ENCODE data around the gene CDC25B. TPM values are rescaled to one million over a fixed set of nuclear protein-coding genes. Genes with fewer than 3 reads are reported as not detected.
"Not testable (repeated sequence)": the region's sequence is repeated elsewhere in the genome, so short reads cannot be mapped to it uniquely, and the experiment has no call there.

Gene CDC25B
- total and polyA plus RNA-seq, 2 donors (not counting 3 experiments of a cell fraction or from before 2014, with no cell fraction given) = 46.7 to 76.5 TPM

- H4K20me1 ChIP-seq (replicated peaks; ENCODE audit: control insufficient read depth, extremely low read depth, insufficient read depth, low read length) = no peaks in the 10 kb centered on the region
- TF ChIP-seq POLR2AphosphoS5 (IDR thresholded peaks at IDR 0.05; ENCODE audit: insufficient read depth, low read depth, low read length) (no peak), GATA2 (IDR thresholded peaks at IDR 0.05; ENCODE audit: insufficient read depth, insufficient read length, low read depth, low read length) (peak; percentile 67)
- no peak overlapping the region for H3K4me3 ChIP-seq (replicated peaks in 1 of 3; ENCODE audit: insufficient read depth in 1 of 3, low read depth in 1 of 3, low read length in 3 of 3)
- ChIA-PET CTCF (interaction anchor here (0.7 to 3.0 kb wide), 4 partner anchors 16 to 233 kb away, joined by 3 to 10 read pairs (median 4); no protein-coding TSS in a partner anchor), POLR2A (no interaction called here)
- no peak overlapping the region for H3K4me2 ChIP-seq (ENCODE audit: insufficient read depth, low read length)
- BruUV-seq (replicated peaks) = no TSS peak
- no peak overlapping the region for H3K9ac ChIP-seq (replicated peaks; ENCODE audit: extremely low read depth, insufficient read depth, low read length)
- intact Hi-C loops (cut with micrococcal nuclease) = loop anchor here (2.0 kb wide), 1 partner anchor 15 kb away; no protein-coding TSS in a partner anchor
- H3K9me1 ChIP-seq (replicated peaks; ENCODE audit: control insufficient read depth, extremely low read depth, insufficient read depth, low read length) = no peaks in the 10 kb centered on the region
- peak; percentile 44 for FAIRE-seq
- no peaks in the 10 kb centered on the region for H3K79me2 ChIP-seq (ENCODE audit: control insufficient read depth, insufficient read depth, low read length)
- no peak overlapping the region for H2AFZ ChIP-seq (ENCODE audit: low read depth, low read length)
- peak; percentile 46 for DNase-seq (ENCODE audit: low read depth, low spot score)
- dilution Hi-C loops (cut with MboI; ENCODE audit: extremely low pct_ligation_motif_present, low sequenced_read_pairs) = no loop called here
- peaks cover 2% of the 10 kb centered on the region for H3K4me1 ChIP-seq (ENCODE audit: control insufficient read depth, extremely low read depth, insufficient read depth, low read length)
- H3K27ac ChIP-seq (ENCODE audit: insufficient read depth, low read depth, low read length) = no peak overlapping the region
- no peaks in the 10 kb centered on the region for H3K9me3 ChIP-seq (replicated peaks; ENCODE audit: control insufficient read depth, insufficient read depth, low read length)
- no peaks in the 10 kb centered on the region for H3K36me3 ChIP-seq (ENCODE audit: control insufficient read depth in 2 of 2, extremely low read depth in 1 of 2, insufficient read depth in 2 of 2, low read length in 2 of 2)
- H3K27me3 ChIP-seq (ENCODE audit: control insufficient read depth in 2 of 2, insufficient read depth in 2 of 2, low read length in 2 of 2) = no peaks in the 10 kb centered on the region
Measured at GRCh38 chr20:3839328-3839727, 43.2 kb downstream of the CDC25B start.

GRCh38 chr20:3840201-3840600 is 44.1 kb downstream of the CDC25B start:
- CTCF ChIA-PET = interaction anchor here (0.8 to 3.0 kb wide), 3 partner anchors 15 to 232 kb away, joined by 3 to 10 read pairs (median 5); no protein-coding TSS in a partner anchor
- H3K4me3 ChIP-seq (replicated peaks in 1 of 3; ENCODE audit: insufficient read depth in 1 of 3, low read depth in 1 of 3, low read length in 3 of 3); H3K9me3 ChIP-seq (replicated peaks; ENCODE audit: control insufficient read depth, insufficient read depth, low read length); DNase-seq (ENCODE audit: low read depth, low spot score); BruUV-seq (replicated peaks); dilution Hi-C loops (cut with MboI; ENCODE audit: extremely low pct_ligation_motif_present, low sequenced_read_pairs); H3K27ac ChIP-seq (ENCODE audit: insufficient read depth, low read depth, low read length); H4K20me1 ChIP-seq (replicated peaks; ENCODE audit: control insufficient read depth, extremely low read depth, insufficient read depth, low read length); H3K4me2 ChIP-seq (ENCODE audit: insufficient read depth, low read length); H3K27me3 ChIP-seq (ENCODE audit: control insufficient read depth in 2 of 2, insufficient read depth in 2 of 2, low read length in 2 of 2); H3K9ac ChIP-seq (replicated peaks; ENCODE audit: extremely low read depth, insufficient read depth, low read length); POLR2A ChIA-PET; FAIRE-seq; intact Hi-C loops (cut with micrococcal nuclease); H3K9me1 ChIP-seq (replicated peaks; ENCODE audit: control insufficient read depth, extremely low read depth, insufficient read depth, low read length); H3K79me2 ChIP-seq (ENCODE audit: control insufficient read depth, insufficient read depth, low read length); H3K4me1 ChIP-seq (ENCODE audit: control insufficient read depth, extremely low read depth, insufficient read depth, low read length); H2AFZ ChIP-seq (ENCODE audit: low read depth, low read length); H3K36me3 ChIP-seq (ENCODE audit: control insufficient read depth in 2 of 2, extremely low read depth in 1 of 2, insufficient read depth in 2 of 2, low read length in 2 of 2): not testable (repeated sequence)
